Measurements from ENCODE around the gene DNAJC27.

The DNAJC27 gene

GRCh38 chr2:24907116-24907515 lies 64.6 kb downstream of the DNAJC27 start:
- DNase-seq (ENCODE audit: low read depth in 2 of 2) = no peak

- DNase-seq (ENCODE audit: low read depth in 2 of 2) = no peak
Observed at GRCh38 chr2:24906466-24906865, 65.3 kb downstream of the DNAJC27 start.

- no peak for DNase-seq (ENCODE audit: low read depth in 2 of 2)
Observed at GRCh38 chr2:24903161-24904103, 68.3 kb downstream of the DNAJC27 start.

GRCh38 chr2:24899361-24899910 lies 72.3 kb downstream of the DNAJC27 start:
- DNase-seq (ENCODE audit: low read depth in 2 of 2) = no peak

GRCh38 chr2:24898122-24899109 lies 73.3 kb downstream of the DNAJC27 start:
- DNase-seq (ENCODE audit: low read depth in 2 of 2) = no peak

- DNase-seq (ENCODE audit: low read depth in 2 of 2) = no peak
Observed at GRCh38 chr2:24894750-24895149, 77.0 kb downstream of the DNAJC27 start.

- no peak for DNase-seq (ENCODE audit: low read depth in 2 of 2)
Observed at GRCh38 chr2:24893934-24894333, 77.8 kb downstream of the DNAJC27 start.
